Measurements from ENCODE around the gene CDC14A.

Gene CDC14A

DNA sequence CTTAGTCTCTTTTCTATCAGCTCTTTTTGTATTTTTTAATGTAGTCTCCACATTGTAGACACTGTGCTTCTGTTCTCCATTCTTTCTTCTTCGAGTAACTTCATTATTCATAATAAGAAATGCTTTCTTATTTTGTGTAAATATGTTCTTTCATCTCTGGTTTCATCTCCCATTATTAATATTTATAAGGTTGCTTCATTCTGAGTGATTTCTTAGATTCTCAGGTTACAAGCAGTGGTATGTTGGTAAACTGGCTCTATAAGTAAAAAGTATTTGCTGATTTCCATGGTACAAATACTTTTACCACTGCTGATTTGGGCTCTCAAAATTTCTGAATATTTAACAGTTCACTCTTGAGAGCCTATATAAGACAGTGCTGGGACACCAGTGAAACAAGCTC lies 81.3 kb downstream of the CDC14A start:
- H3K27me3 ChIP-seq (ENCODE audit: insufficient read depth, poor library complexity, severe bottlenecking) = no peaks in the 10 kb centered on the region
- TF ChIP-seq POLR2AphosphoS5 (IDR thresholded peaks at IDR 0.05; ENCODE audit: low read depth) = no peak
- TF ChIP-seq, protein P1, sequence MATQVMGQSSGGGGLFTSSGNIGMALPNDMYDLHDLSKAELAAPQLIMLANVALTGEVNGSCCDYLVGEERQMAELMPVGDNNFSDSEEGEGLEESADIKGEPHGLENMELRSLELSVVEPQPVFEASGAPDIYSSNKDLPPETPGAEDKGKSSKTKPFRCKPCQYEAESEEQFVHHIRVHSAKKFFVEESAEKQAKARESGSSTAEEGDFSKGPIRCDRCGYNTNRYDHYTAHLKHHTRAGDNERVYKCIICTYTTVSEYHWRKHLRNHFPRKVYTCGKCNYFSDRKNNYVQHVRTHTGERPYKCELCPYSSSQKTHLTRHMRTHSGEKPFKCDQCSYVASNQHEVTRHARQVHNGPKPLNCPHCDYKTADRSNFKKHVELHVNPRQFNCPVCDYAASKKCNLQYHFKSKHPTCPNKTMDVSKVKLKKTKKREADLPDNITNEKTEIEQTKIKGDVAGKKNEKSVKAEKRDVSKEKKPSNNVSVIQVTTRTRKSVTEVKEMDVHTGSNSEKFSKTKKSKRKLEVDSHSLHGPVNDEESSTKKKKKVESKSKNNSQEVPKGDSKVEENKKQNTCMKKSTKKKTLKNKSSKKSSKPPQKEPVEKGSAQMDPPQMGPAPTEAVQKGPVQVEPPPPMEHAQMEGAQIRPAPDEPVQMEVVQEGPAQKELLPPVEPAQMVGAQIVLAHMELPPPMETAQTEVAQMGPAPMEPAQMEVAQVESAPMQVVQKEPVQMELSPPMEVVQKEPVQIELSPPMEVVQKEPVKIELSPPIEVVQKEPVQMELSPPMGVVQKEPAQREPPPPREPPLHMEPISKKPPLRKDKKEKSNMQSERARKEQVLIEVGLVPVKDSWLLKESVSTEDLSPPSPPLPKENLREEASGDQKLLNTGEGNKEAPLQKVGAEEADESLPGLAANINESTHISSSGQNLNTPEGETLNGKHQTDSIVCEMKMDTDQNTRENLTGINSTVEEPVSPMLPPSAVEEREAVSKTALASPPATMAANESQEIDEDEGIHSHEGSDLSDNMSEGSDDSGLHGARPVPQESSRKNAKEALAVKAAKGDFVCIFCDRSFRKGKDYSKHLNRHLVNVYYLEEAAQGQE (IDR thresholded peaks at IDR 0.05; ENCODE audit: insufficient replicate concordance, low read depth) = no peak
- no peak for TF ChIP-seq GABPA (IDR thresholded peaks at IDR 0.05; ENCODE audit: low read depth)
- no peak for TF ChIP-seq SPI1 (IDR thresholded peaks at IDR 0.05; ENCODE audit: borderline replicate concordance, low read depth)
- TF ChIP-seq, protein P2, sequence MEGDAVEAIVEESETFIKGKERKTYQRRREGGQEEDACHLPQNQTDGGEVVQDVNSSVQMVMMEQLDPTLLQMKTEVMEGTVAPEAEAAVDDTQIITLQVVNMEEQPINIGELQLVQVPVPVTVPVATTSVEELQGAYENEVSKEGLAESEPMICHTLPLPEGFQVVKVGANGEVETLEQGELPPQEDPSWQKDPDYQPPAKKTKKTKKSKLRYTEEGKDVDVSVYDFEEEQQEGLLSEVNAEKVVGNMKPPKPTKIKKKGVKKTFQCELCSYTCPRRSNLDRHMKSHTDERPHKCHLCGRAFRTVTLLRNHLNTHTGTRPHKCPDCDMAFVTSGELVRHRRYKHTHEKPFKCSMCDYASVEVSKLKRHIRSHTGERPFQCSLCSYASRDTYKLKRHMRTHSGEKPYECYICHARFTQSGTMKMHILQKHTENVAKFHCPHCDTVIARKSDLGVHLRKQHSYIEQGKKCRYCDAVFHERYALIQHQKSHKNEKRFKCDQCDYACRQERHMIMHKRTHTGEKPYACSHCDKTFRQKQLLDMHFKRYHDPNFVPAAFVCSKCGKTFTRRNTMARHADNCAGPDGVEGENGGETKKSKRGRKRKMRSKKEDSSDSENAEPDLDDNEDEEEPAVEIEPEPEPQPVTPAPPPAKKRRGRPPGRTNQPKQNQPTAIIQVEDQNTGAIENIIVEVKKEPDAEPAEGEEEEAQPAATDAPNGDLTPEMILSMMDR (IDR thresholded peaks at IDR 0.05; ENCODE audit: insufficient read depth, low read length) = no peak
- no peak overlapping the region for H3K27ac ChIP-seq (replicated peaks)
- no peak overlapping the region for H3K4me3 ChIP-seq (replicated peaks; ENCODE audit: insufficient read depth, low read length)
- DNase-seq (ENCODE audit: low read depth in 1 of 2, low spot score in 1 of 2) = no peak

- H3K27ac ChIP-seq (replicated peaks) = no peak overlapping the region
- TF ChIP-seq POLR2AphosphoS5 (IDR thresholded peaks at IDR 0.05; ENCODE audit: low read depth) (no peak), SPI1 (IDR thresholded peaks at IDR 0.05; ENCODE audit: borderline replicate concordance, low read depth) (no peak), GABPA (IDR thresholded peaks at IDR 0.05; ENCODE audit: low read depth) (no peak)
- TF ChIP-seq, protein P1 (IDR thresholded peaks at IDR 0.05; ENCODE audit: insufficient replicate concordance, low read depth) = no peak
- TF ChIP-seq, protein P2 (IDR thresholded peaks at IDR 0.05; ENCODE audit: insufficient read depth, low read length) = no peak
- H3K27me3 ChIP-seq (ENCODE audit: insufficient read depth, poor library complexity, severe bottlenecking) = no peaks in the 10 kb centered on the region
- H3K4me3 ChIP-seq (replicated peaks; ENCODE audit: insufficient read depth, low read length) = no peak overlapping the region
- no peak for DNase-seq (ENCODE audit: low read depth in 1 of 2, low spot score in 1 of 2)
Measured at GRCh38 chr1:100434831-100435230, 82.5 kb downstream of the CDC14A start.

DNA sequence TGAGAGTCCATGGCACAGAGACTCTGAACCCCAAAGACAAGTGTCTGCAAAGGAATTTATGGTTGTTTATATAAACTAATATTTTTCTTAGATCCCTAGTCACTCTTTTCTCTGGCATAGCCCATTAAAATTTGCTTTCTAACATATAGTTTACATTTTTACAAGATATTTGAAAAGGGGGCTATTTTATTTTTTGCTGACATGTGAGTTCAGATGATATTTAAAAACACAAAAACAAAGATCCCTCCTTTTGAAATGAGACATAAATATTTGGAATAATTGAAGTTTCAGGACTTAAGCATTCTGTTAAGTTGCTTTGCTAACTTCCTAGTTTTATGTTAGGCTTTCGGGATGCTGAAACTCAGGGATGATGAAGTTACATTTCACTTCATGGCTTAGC lies 86.1 kb downstream of the CDC14A start:
- no peaks in the 10 kb centered on the region for H3K27me3 ChIP-seq (ENCODE audit: insufficient read depth, poor library complexity, severe bottlenecking)
- no peak overlapping the region for H3K27ac ChIP-seq (replicated peaks)
- TF ChIP-seq GABPA (IDR thresholded peaks at IDR 0.05; ENCODE audit: low read depth) (no peak), SPI1 (IDR thresholded peaks at IDR 0.05; ENCODE audit: borderline replicate concordance, low read depth) (no peak), POLR2AphosphoS5 (IDR thresholded peaks at IDR 0.05; ENCODE audit: low read depth) (no peak)
- TF ChIP-seq, protein P2 (IDR thresholded peaks at IDR 0.05; ENCODE audit: insufficient read depth, low read length) = no peak
- TF ChIP-seq, protein P1 (IDR thresholded peaks at IDR 0.05; ENCODE audit: insufficient replicate concordance, low read depth) = no peak
- no peak for DNase-seq (ENCODE audit: low read depth in 1 of 2, low spot score in 1 of 2)
- H3K4me3 ChIP-seq (replicated peaks; ENCODE audit: insufficient read depth, low read length) = no peak overlapping the region
